ENCODE measurements around the gene GALNT16.
"Not testable (repeated sequence)": the region's sequence is repeated elsewhere in the genome, so short reads cannot be mapped to it uniquely, and the experiment has no call there.

The GALNT16 gene

DNA sequence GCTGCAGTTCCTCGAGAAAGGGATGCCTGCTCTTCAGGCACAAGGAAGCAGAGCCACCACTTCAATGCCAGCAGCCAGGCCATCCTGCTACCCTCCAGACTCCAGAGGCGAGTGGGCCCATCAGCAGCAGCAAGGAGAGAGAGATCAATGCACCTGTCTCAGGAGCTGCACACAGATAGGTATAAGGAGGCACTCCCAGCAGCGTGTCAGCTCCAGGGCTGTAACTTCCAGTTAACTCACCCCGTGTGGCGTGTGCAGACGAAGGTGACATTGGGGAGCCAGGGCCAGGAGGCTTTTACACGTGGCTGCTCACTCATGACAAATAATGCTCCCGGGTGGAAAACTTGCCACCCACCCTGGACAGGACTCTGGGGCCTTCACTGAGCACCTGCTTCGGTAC lies 24.2 kb downstream of the GALNT16 start:
- DNase-seq (ENCODE audit: low read depth in 4 of 4, low spot score in 1 of 4), result no peak

DNA sequence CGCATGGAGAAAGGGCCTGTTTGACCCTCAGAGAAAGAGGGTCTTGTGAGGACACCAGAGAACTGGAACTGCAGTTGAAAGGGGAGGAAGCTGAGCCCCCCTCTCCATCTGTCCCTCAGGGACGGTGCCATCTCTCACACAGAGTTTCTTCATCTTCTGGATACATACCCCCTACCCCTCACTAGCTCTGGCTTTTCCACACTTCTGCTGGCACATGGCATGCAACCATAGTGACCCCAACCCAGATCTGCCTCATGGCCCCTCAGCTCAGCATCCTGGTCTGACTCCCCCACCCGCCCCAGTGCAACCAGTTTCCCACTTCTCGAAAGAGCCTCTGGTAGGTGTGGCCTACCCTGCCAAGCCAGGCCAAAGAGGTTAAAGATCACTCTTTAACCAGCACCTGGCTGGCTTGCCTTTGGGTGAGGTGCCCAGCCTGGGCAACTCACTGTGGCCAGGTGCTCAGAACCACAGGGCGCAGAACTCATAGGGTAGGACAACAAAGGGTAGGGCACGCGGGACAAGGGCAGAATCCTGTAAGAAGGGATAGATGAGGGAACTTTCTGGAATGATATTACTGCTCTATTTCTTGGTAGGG lies 25.8 kb downstream of the GALNT16 start:
- DNase-seq (ENCODE audit: low read depth in 4 of 4, low spot score in 1 of 4), result no peak

DNA sequence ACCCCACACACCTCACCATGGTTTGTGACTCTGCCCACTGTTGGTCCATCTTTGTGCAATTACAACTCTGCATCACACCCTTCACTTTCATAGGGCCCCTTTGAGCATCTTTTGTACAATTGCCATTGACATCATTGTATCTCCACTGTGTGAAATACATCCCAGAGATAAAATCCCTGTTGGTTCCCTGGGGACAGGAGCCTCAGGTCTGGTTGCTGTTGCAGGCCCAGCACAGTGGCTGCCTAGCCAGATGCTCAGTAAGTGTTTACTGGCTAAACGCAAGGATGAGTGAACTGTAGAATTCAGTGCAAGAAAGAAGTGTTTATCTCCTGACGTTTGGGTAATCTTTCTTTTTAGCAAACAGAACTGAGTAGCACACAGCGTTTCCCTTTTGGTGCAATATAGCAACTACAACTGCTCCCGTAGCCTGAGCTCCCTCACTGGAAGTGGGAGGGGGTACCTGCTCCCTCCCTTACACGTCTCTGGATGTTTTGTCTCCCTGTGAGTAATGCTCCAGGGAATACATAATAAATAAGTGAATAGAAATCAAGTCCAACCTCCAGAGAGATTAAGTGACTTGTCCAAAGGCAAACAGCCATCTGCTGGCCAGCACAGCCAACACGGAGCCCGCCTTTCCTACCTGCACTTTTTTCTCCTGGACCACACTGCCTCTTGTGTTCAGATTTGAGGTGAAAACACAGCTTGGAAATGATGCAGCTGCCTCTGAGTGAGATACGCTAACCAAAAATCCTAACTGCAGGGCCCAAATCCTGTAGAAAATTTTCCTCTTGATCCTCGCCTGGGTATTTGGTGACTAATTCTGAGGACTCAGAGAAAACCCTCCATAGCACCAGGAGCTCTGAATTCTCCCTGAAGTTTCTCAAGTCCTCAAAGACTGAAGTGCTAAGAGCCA lies 27.4 kb downstream of the GALNT16 start:
- no peak for DNase-seq (ENCODE audit: low read depth in 4 of 4, low spot score in 1 of 4)

DNA sequence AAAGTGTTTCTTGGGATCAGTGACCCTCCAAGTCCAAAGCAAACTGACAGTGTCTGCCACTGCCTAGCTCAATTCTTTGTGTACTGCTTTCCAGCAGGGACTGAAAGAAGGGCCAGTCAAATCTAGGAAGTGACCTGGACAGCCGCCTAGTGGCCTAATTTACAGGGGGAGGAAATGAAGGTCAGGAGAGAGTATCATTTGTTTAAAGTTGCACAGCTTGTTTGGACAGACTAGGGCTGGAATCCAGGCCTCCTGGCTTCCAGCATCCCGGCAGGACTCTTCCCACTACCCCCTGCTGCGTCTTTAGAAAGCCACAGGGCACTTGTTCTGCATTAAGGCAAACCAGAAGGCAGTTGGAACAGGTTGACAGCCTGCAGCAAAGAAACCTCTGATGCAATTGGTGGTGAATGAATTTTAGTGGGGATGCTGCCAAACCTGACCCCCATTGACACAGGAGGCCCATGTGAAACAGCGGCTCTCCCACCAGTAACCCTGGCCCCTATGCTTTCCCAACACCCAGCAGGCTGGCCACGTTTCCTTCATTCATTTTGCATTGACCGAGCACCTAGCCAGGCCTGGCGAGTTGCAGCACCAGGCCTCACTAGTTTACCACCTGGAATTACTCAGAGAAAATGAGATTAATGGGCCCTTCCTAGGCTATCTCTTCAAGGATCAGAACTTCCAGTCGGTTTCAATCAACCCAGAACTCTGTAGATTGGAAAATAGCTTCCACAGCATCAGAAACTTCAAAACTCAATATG lies 28.2 kb downstream of the GALNT16 start:
- no peak for DNase-seq (ENCODE audit: low read depth in 4 of 4, low spot score in 1 of 4)

DNA sequence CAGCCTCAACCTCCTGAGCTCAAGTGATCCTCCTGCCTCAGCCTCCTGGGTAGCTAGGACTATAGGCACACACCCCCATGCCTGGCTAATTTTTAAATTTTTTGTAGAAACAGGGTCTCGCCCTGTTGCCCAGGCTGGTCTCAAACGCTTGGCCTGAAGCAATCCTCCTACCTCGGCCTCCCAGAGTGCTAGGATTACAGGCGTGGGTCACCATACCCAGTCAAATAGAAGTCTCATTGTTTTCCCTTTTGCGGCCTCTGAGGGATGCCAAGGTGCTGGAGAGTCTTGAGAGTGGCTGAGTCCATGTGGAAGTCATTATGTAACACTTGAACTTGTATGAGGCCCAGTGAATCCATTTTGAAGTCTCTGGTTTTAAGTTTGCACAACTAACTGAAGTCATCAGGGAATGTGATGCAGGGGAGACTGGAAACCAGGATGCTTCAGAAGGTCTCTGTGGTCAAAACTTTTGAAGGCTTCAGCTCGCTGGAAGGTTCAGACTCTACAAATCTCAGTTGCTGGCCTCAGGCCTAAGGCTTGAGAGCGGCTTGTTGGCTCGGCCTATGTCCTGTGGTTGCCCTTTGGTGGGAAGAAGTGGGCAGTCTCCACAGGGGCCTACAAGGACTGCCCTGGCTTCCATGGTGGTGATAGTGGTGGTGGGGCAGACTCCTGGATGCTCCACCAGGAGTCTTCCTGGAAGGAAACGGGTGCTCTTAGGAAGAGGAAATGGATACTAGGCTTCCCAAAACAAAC lies 29.2 kb downstream of the GALNT16 start:
- DNase-seq (ENCODE audit: low read depth in 4 of 4, low spot score in 1 of 4), result no peak

DNA sequence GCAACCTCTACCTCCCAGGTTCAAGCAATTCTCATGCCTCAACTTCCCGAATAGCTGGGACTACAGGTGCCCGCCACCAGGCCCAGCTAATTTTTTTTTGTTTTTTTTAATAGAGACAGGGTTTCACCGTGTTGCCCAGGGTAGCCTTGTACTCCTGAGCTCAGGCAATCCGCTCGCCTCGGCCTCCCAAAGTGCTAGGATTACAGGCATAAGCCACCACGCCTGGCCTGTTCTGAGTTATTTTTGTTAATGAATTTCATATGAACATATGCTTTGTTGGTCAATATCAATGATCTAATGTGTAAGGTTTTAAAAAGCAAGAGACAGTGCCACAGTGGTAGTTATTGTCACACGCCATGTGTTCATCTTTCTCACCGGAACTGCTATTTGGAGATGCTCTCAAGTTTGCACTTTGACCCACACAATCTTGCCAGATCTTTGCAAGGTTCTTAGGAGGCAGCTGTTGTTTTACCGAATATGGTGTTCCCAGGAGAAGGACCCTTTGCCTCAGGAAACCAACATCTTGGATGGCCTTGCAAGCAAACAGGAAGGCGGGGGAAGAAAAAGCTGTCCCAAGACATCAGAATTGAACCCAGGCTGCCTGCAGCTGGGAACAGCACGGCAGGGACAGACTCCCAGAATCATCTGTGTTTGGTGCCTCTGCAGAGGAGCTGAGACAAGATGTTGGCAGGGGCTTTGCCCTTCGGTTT lies 30.0 kb downstream of the GALNT16 start:
- DNase-seq (ENCODE audit: low read depth in 4 of 4, low spot score in 1 of 4), result no peak

DNA sequence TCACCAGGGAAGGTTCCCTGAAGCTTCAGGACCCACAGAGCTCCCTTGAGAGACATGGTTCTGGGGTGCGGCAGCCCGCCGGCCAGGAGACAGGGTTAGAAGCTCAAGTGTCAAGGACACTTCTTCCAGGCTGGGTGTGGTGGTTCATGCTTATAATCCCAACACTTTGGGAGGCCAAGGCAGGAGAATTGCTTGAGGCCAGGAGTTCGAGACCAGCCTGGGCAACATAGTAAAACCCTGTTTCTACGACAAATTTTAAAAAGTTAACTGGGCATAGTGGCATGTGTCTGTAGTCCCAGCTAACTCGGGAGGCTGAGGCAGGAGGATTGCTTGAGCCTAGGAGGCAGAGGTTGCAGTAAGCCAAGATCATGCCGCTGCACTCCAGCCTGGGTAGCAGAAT lies 30.9 kb downstream of the GALNT16 start:
- not testable (repeated sequence) for DNase-seq (ENCODE audit: low read depth in 4 of 4, low spot score in 1 of 4)

DNA sequence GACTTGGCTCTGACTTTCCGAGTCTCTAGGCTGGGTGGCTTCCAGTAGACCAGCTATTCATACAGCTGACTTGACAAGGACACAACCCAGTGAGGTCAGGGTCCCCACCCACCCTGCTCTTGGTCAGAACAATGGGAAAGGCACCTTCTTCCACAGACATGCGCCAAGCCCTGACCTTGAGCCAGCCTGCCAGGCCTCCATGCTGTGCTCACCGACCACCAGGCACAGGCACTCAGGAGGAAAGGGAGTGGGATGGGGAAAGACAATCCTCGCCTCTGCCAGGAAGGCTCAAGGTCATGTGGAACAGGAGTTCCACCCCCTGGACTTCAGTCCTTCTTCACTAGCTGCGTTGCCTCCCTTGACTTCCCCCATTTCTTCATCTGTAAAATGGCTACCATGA lies 31.4 kb downstream of the GALNT16 start:
- no peak for DNase-seq (ENCODE audit: low read depth in 4 of 4, low spot score in 1 of 4)

DNA sequence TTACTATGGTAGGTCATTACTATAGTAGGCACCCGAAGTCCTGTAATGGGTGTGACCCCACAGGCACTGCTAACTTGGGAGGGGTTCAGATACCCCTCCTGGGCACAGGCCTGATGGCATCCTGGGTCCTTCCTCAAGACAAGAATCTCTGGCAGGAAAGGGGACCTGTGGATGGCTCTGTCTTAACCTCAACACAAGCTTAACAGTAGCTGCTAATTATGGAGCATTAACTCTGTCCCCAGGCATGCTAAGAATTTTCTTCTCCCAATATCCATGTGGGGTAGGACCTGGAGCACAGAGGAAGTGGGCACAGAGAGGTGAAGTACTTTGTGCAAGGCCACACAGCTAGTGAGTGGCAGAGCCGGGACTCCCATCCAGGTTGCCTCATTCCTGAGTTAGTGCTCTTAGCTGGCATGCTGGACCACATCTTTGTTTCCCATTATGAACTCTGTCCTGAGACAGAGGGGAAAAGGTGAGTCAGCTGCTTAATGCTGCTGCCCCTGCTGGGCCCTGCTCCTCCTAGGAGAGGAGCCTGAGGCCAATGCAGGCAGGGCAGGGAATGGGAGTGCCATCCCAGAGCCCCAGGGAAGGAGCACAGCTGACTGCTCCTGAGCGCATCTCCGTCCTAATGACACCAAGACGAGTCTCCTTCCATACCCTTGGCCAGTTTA lies 32.1 kb downstream of the GALNT16 start:
- DNase-seq (ENCODE audit: low read depth in 4 of 4, low spot score in 1 of 4), result no peak

DNA sequence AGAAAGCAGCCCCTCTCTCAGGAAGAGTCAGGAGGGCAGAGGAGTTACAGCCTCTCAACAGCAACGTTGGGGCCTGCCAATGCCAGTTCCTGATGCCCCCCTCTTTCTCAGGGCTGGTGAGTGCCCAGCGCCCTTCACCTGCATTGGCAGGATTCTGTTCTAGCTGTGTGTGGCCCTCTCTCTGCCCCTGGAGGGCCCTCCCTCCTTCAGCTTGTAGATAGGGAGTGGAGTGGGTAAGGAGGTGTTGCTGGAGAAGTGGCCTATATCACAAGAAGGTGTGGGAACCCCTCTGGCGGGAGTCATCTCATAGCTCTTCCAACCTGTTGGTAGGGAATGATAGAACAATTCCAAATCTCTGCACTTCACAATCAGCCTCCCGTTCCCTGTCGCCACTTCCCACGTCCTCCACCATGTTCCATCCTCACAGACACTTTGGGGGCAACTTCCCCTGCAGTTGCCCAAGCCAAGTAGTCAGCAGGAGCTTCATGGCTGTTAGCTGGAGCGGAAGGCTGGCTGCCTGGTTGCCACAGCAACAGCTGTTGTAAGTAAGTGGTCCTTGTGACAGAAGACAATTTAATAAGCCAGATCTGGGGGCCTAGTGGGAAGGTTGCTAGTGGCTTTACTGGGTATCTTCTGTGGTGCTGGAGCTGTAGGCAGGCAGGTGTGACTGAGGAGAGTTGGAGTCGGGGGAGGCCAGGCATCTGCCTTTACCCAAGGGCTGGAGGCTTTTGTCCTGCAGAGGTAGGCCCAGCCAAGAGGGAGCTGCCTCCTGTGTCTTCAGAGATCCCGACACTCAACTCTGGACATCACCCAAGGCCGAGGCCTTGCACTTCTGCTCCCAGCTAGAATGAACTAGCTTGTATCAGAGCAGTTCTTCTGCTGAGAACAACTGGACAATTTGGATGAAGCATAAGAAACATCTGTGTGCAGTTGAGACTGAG lies 38.4 kb downstream of the GALNT16 start:
- DNase-seq (ENCODE audit: low read depth in 4 of 4, low spot score in 1 of 4), result no peak

DNA sequence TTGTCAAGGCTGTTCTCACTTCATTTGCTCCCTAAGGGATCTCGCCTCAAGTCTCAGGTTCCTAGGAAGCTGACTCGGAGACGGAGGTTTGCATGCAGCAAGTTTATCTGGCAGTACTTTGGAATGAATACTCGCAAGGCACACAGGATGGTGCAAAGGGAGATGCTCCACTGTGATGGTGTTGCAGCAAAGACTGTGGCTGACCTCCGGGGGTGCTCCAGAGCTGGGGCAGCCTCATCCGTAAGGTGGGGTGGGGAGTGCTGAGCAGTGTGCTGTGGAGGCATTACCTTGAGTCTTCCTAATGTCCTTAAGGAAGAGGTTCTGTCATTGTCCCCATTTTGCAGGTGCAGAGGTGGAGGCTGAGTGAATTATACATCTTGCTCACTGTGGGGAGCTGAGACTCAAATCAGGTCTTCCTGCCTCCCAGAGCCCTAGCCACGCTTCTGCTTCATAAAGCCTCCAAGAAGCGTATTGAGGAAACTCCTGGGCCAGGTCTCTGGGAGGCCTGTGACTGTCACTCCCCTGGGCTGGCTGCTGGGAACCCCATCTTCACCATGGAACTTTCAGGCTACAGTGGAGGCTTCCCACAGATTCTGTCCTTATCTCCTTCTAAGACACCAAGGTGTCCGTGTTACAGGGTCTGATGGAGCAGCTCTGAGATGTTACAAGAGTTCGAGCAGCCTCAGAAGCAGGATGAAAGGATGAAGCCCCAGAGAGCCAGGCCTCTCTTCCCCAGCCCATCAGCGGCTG lies 39.5 kb downstream of the GALNT16 start:
- no peak for DNase-seq (ENCODE audit: low read depth in 4 of 4, low spot score in 1 of 4)

DNA sequence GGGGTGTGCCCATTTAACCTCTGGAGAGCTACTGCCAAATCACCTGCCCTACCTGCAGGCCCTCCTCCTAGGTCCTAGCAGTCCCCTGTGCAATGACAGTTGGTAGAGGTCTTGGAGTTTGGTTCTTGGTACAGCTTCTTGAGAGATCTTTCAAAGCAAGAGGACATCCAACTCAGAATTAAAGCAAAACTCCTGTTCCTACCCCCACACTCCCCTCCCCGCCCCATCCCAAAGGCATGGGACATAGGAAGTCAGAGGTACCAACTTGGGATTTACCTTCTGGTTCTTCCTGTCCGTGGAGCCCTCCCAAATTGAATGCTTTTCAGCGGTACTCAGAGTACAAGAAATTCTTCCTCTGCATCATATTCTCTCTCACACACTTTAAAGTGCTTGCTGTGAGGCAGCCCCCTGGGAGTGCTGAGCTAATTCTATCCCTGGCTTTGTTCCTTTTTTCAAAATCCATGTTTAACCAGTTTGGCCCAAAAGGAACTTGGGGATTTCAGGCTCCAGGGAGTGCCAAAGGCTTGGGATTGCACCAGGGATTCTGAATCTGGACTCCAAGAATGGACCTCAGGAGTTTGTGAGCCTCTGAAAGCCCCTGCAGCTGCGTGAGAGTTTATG lies 40.8 kb downstream of the GALNT16 start:
- no peak for DNase-seq (ENCODE audit: low read depth in 4 of 4, low spot score in 1 of 4)

DNA sequence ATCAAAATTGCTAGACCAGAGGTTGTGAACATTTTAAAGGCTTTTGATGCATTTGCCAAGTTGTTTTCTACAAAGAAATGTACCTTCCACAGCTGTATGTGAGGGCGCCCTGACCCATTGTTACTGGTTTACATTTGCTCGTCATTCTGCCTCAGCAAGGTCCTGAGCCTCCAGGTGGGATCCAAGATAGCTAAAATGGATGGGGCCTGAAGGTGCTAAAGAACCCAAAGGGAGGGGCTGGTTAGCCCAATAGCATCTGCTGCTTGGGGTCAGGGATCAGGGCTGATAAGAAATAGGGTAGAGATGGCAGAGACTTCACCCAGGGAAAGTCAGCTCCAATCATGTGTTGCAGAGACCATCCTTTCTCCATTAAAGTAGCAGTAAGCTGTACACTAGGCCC lies 43.1 kb downstream of the GALNT16 start:
- DNase-seq (ENCODE audit: low read depth in 4 of 4, low spot score in 1 of 4), result no peak

DNA sequence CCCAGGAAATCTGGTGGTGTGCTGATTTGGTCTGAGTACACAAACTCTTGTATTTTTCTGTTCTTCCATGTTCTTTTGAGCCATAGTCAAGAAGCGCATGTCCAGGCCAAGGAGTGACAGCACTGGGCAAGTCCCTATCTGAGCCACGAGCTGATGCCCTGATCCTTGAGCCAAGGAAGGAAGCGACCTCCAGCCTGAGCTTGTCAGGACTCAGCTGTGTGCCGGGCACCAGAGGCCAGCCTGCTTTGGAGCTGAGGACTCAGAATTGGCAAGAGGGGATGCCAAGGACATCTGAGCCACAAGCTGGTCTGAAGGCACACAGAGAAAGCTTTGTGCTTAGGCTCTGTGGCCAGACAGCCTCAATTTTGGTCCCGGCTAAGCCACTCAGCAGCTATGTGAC lies 52.6 kb downstream of the GALNT16 start:
- DNase-seq (ENCODE audit: low read depth in 4 of 4, low spot score in 1 of 4), result no peak

DNA sequence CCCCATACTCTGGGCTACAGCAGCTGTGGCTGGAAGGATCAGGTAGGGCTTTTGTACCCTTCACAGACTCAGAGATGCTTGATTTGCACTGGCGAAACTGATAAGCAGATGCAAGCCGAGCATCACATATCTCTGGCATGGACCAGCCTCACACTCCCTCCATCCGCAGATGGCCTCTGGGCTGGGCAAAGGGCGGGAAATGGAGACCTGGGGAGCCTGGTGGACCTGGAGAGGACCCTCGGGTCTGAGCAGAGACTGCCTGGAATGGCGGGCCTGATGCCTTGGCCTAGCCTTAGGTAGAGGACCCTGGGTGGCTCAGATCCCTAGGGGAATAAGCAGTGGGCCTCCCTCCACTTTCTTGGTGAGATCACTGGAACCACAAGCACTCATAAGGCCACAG lies 53.2 kb downstream of the GALNT16 start:
- DNase-seq (ENCODE audit: low read depth in 4 of 4, low spot score in 1 of 4), result no peak

DNA sequence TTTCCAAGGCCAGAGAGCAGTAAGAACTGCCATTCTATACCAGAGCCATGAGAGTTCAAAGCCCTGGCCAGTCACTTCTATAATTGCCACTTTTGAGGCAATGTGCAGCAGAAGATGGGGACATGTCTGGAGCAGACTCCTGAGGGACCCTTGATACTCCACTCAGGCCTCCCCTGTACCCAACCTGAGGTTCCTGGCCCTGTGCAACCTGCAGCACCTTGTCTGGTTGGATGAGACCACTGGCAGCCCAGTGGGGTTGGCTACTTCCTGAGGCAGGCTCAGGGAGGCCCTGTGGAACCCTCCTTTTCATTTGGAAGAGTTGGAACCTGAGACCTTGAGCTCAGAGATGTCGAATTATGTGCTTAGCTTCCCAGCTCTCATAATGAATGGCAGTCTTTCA lies 54.4 kb downstream of the GALNT16 start:
- DNase-seq (ENCODE audit: low read depth in 4 of 4, low spot score in 1 of 4), result no peak

DNA sequence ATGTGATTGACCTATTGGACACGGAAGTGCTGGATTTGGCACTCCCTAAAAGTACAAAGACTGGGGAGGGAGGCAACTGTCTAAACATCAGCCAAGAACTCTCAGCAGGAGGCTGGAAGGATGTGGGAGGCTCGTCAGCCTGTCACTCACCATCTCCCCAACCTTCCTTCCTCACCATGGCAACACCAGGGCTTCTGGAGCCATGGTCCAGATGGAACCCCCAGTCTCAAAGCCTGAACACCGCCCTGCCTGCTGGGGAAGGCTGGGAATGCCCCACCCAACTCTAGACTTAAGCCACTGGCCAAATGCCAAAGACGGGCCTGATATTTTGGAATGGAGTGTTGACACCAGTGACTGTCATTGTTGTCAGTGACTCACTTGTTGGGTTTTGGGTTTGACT lies 55.3 kb downstream of the GALNT16 start:
- DNase-seq (ENCODE audit: low read depth in 4 of 4, low spot score in 1 of 4), result no peak
